Activated CD4-positive, alpha-beta T cell treated with anti-CD3 and anti-CD28 coated beads, Interleukin-2, Interleukin-6, amounts not matched to agents 100 ng/mL and 50 ng/mL, durations not matched to agents 16 hours and 8 hours (primary cell): Measurements from ENCODE around the gene TIMD4.
"Not testable (repeated sequence)": the region's sequence is repeated elsewhere in the genome, so short reads cannot be mapped to it uniquely, and the experiment has no call there.

ENCODE experiments used
- DNase-seq: peaks from one replicate; pipeline ENCODE4 v3.0.0-alpha.2; 2020

TIMD4 gene

GRCh38 chr5:156963125-156963524, at the start of gene TIMD4:
Gene TIMD4, minus strand, starts transcription at chr5:156963226. Its CDS starts 28 bp downstream, at chr5:156963198.
- DNase-seq: no peak

GRCh38 chr5:157006262-157006661, 43.2 kb upstream of the TIMD4 start:
- DNase-seq: no peak

GRCh38 chr5:157004893-157005551, 42.0 kb upstream of the TIMD4 start:
- peak; percentile 31 for DNase-seq

- no peak for DNase-seq
Observed at GRCh38 chr5:156991714-156992113, 28.7 kb upstream of the TIMD4 start.

- no peak for DNase-seq
Observed at GRCh38 chr5:156984064-156984463, 21.0 kb upstream of the TIMD4 start.

GRCh38 chr5:156981481-156981880, 18.5 kb upstream of the TIMD4 start:
- DNase-seq: no peak

- DNase-seq: no peak
Observed at GRCh38 chr5:156974328-156974727, 11.3 kb upstream of the TIMD4 start.

- DNase-seq: no peak
Observed at GRCh38 chr5:156971848-156972525, 9.0 kb upstream of the TIMD4 start.

GRCh38 chr5:156971415-156971814, 8.4 kb upstream of the TIMD4 start:
- DNase-seq: peak; percentile 15

- DNase-seq: not testable (repeated sequence)
Observed at GRCh38 chr5:156967386-156967785, 4.4 kb upstream of the TIMD4 start.

GRCh38 chr5:156956321-156956720, 6.7 kb downstream of the TIMD4 start:
- no peak for DNase-seq

GRCh38 chr5:156951359-156951758, 11.7 kb downstream of the TIMD4 start:
- no peak for DNase-seq

- DNase-seq: no peak
Observed at GRCh38 chr5:156950716-156951115, 12.3 kb downstream of the TIMD4 start.

GRCh38 chr5:156949424-156949823, 13.6 kb downstream of the TIMD4 start:
- no peak for DNase-seq

- no peak for DNase-seq
Observed at GRCh38 chr5:156947925-156948324, 15.1 kb downstream of the TIMD4 start.

GRCh38 chr5:156942064-156942463, 21.0 kb downstream of the TIMD4 start:
- DNase-seq: peak; percentile 53

GRCh38 chr5:156940462-156940861, 22.6 kb downstream of the TIMD4 start:
- DNase-seq: not testable (repeated sequence)

GRCh38 chr5:156936972-156937371, 26.1 kb downstream of the TIMD4 start:
- no peak for DNase-seq

- peak; percentile 77 for DNase-seq
Observed at GRCh38 chr5:156934450-156935211, 28.4 kb downstream of the TIMD4 start.

GRCh38 chr5:156929366-156929948, 33.6 kb downstream of the TIMD4 start:
- peak; percentile 63 for DNase-seq

GRCh38 chr5:156927545-156927944, 35.5 kb downstream of the TIMD4 start:
- DNase-seq: no peak

GRCh38 chr5:156925767-156926166, 37.3 kb downstream of the TIMD4 start:
- DNase-seq: not testable (repeated sequence)

GRCh38 chr5:156922207-156922792, 40.7 kb downstream of the TIMD4 start:
- peak; percentile 49 for DNase-seq
